CD4-positive, alpha-beta T cell treated with Interleukin-10 for 1 hour (primary cell): Measurements from ENCODE around the gene EDNRB.
"Not testable (repeated sequence)": the region's sequence is repeated elsewhere in the genome, so short reads cannot be mapped to it uniquely, and the experiment has no call there.

ENCODE experiments used
- DNase-seq: peaks from one replicate; pipeline ENCODE4 v3.0.0-alpha.2; 2020

Gene EDNRB

DNA sequence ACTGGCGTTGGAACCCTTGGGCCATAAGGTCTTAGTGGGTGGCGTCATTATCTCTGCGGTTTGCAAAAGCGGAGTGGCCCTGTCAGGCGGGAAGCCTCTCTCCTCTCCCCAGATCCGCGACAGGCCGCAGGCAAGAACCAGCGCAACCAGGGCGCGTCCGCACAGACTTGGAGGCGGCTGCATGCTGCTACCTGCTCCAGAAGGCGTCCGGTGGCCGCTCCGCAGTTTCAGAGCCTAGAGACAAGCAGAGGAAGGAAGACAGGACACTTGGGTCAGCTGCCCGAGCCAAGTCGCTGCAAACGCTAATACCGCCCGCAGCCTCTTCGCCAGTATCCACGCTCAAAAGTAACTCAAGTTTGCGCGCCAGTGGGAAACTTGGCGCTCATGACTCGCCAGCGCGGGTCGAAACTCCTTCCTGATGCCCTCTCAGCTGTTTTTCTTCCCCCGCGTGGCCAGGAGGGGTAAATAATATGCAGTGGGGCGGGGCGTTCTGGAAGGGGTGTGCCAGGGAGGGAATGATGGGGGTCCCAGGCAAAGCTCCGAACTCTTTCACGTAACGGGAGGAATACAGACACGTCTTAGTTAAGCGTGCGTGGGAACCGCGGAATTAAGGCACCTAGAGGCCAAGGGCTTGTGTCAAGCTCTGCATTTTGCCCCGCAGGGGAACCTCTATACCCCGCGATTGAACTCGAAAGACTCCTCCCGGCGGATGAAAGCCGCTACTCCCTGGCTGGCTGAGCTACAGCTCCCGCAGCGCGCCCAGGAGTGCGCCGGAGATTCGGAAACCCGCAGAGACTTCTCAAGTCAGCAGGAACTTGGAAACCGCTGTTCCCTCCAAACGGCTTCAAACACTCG, at the start of gene EDNRB:
TSS of gene EDNRB (minus strand) at position 441 of the 855 bp plus-strand sequence. CDS start at position 183, 258 bp downstream.
- no peak for DNase-seq

DNA sequence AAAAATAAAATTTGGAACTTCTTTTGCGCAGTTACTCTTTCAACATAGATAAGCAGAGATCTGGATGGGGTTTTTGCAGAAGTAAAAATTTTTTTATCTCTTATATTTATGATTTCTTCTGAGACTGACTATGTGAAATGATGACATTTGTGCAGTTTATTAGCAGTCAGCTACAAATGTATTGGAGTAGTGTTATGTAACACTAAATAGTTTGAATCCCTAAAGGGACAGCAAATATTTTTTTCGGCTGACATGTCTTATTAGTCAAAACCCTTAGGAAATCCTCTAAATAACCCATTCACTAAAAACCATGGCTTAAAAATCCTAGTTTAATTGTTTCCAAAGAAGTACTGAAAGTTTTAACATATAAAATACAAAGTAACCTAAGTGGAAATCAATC, 48.0 kb upstream of the EDNRB start:
- no peak for DNase-seq

DNA sequence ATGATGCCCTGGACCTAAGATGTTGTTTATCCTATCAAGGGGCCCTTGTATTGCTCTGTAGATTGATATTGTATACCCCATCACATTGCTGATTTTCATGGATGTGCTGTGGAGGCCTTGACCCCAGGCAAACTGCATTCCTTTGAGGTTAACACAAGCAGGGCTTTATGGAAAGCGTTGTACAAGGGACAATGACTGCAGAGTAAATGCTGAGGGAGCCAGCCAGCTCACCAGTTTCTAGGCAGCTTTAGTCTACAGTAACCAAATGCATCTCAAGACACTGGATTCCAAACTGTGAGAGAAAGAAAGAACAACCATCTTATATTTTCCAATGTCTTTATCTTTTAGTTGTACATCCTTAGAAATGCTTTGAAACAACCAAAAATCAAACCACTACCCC, 34.1 kb upstream of the EDNRB start:
- no peak for DNase-seq

DNA sequence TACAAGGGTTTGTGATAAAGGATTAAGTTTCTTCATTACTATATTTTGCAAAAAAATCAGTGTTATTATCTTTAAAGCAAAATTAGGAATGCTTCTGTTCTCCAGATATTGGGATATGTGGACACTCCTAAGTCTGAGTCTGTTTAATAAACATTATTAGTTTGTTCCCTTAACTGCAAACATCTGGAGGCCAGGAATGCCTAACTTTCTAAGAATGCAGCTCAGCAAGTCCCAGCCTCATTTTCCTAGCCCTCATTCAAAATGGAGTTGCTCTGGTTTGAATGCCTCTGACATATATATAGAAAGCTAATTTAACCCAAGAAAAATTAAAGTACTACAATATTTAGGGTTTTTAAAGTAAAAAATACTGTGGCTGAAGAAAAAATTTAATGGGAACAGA, 33.6 kb upstream of the EDNRB start:
- no peak for DNase-seq

DNA sequence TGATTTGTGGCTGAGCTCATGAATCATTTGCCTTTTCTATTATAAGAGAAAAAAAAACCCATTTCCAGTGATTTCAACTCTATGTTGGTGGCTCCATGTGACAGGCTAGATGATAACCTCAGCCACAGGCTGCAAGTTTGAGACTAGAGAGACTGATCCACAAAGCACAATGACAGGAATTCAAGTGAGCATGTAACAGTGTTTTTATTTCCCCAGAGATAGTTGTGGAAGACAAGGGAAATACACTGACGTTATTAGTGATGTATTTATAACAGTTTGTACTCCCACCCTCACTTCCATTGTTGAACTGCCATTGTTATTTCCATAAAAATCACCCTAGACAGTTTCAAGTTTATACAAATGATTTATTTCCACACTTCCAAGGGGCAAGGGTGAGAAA, 27.9 kb upstream of the EDNRB start:
- no peak for DNase-seq

DNA sequence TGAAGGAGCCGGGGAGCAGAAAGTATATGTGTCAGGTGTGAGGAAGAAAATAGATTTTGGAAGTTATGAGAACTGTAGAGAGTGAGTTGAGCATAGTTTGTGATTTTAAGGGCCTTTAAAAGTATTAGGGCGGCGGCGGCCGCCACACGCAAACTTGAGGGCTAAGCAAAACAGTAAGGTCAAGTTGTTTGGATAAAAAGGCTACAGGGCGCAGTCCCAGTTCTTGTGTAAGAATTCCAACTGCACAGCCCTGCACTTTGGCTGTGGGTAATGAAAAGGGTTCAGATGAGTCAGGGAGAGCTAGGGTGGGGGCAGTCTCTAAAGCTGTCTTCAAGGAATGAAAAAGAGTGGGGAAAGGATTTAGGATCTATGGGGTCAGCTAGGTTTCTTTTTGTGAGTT, 16.4 kb upstream of the EDNRB start:
- DNase-seq = not testable (repeated sequence)

DNA sequence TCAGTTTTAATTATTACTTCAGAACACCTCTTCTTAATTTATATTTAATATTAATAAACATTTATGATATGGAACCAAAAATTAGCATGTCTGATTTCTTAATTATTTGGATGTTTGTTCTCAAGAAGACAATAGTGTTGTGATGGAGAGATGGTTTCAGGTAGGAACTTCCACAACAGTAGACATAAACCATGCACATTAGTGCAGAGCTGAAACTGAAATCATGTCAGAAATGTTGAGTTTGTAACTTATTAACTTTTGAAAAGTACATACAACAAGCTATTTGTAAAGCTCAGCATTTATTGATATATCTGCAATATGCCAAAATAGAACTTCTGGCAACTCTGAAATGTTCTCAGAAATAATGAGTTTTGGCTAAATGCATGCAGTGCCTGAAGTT, 11.8 kb upstream of the EDNRB start:
- DNase-seq = no peak

DNA sequence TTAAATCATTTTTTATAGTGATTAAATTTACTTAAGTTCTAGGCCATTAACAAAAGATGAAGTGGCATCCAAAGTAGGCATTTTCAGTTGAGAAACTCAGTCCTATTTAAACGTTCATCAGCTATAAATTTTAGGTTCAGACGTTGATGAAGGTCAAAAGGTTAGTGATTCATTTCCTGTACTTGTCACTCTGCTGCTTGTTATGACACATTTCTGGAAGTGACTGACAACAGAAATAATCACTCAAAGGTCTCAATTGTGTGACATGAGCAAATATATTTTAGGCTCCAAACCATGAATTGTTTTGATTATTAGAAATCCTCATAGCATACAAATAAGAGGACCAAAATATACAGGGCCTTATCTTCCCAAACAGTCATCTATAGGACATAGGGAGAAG, 10.3 kb upstream of the EDNRB start:
- DNase-seq = no peak

DNA sequence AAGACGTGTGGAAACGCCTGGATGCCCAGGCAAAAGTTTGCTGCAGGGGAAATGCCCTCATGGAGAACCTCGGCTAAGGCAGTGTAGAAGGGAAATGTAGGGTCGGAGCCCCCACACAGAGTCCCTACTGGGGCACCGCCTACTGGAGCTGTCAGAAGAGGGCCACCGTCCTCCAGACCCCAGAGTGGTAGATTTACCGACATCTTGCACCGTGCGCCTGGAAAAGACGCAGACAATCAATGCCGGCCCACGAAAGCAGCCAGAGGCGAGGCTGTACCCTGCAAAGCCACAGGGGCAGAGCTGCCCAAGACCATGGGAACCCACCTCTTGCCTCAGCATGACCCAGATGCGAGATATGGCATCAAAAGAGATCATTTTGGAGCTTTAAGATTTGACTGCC, 7.0 kb upstream of the EDNRB start:
- DNase-seq = no peak

DNA sequence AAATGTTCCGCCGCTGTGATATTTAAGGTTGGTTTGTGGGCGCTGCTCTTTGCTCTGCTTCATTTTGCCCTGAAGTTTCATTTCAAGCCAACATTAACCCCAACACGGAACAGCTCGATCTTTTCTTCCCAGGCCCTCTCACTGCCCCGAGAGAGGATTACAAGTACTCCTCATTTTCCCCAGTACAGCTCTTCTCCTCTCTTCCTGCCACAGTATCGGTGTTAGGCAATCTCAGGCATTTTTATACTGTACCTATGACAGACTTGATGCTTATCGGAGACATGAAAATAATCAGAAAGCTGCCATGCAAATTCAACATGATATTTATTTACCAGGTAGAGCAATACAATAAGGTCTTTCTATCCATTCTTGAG, 1.3 kb upstream of the EDNRB start:
- DNase-seq = no peak

DNA sequence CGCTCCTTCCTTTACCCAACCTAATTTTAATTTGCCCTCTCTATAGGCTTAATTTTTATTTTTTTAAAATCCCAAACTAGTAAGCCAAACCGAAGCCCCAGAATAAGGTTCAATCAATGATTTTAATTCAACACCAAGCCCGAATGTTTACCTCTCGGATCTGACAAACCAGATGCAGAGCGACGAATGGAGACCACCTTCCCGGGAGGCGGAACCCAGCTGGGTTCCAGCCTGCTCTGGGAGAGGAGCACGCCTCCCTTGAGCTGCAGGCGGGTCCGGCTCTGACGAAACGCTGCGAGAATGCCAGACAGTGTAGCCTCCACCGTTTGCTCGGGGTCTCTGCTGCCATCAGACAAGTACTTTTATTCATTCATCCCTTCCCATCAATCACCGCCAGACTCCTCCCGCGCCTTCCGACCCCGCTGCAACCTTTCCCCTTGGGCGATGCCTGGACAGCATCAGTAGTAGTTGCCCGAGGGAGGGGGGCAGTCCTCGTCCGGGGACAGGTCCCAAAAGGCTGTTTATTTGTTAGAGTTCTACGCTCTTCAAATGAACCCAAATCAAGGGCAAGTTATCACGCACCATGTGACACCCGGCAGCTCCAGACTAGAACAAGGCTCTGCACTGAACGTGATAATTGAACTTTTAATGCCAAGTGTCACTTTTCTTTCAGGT, 752 bp upstream of the EDNRB start:
- no peak for DNase-seq

DNA sequence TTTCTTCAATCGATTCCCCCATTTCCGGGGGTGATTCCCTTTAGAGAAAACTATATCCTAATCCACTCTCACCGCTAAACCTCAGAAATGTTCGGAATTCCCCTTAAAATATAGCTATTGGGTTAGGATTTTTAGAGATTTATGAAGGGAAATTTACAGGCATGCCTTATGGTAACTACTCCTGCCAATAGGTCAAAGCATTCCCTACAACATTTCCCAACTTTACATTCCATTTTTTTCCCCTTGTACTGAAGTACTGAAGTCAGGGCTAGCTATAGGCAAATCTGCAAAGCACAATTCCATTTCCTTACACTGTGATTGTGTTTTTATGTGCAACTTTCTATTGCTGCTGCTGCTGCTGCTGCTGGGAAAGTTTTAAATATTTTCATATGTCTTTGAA, 2.1 kb downstream of the EDNRB start:
- DNase-seq = no peak

DNA sequence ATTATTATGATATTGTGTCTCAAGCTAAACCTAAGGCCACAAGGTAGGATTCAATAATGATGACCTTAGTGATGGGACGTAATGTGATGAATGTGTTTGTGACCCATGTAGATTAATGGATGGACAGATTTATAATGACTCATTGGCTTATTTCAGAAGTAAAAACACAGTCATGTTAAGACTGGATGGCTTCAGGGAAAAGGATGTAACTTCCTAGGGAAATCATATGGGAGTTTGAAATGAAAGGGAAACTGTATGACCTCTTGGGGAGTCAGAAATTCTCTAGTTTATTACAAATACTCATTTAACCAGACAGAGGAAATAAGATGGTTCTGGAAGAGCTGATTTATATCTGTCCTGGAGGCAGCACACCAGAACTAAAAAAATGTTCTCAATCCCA, 2.9 kb downstream of the EDNRB start:
- no peak for DNase-seq

DNA sequence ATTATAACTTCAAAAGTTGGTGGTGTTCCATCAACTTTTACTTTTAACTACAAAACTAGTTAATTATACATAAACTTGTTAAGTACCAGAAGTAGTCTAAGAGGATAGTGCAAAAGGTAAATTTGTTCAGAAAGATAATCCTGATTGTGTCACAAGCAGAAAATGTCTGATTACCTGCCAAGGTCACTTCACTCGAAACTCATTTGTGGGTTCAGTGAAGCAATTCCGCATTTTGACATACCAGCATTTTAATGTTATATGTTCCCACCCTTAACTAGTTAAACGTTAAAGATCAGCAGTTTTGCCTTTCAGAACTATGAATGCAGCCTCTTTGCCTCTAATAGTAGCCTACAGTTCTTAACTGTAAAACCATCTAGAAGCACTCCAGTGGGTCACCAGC, 5.6 kb downstream of the EDNRB start:
- DNase-seq = no peak

DNA sequence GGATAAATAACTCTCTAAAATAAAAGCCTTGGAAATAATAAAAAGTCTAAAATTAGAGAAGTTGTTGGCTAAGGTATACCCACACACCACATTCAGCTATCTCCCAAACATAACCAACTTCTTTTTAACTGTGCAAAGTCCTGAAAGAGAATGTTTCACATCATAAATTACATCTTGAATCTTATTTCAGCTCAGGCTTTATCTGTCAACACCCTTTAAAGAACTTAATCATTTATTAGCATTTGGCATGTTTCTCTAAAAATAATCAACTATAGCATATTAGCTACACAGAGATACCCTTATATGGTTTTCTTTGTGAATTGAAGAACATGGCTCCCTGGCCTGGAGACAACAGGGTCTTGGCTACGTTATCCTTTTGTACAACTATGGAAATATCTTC, 6.9 kb downstream of the EDNRB start:
- DNase-seq = no peak

DNA sequence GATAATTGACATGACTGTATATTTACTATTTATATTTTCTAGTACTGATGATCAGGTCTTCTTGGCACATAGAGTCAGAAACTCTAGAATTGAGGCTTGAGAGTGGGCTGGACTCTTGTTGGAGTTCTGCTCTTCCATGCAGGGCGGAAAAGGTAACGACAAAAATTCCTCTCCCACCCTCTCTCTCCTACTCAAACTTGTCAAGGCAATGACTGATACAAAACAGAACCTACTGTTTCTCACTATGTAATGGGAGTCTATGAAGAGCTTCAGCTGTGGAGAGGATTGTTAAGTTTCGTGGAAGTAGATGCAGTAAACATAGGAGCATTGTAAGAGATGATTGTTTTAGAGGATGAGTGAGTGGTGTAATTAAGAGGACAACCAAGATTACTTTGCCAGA, 8.8 kb downstream of the EDNRB start:
- DNase-seq = no peak

DNA sequence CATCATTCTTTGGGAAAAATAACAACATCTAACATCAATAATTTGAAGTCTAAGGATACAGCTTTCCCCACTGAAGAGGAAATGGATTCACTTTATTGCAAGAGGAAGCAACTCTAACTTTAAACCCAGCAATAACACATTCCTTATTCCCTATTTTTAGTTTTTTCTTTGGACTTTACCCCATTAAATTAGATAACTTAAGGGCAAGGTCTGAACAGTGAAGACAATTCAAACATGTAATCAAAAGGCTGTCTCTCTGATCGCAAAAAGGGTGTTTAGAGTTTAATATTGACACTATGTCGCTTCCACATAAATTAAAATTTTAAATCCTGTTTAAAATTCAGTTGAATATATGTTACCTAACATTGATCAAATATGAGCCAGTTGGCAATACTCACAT, 10.1 kb downstream of the EDNRB start:
- DNase-seq = no peak

DNA sequence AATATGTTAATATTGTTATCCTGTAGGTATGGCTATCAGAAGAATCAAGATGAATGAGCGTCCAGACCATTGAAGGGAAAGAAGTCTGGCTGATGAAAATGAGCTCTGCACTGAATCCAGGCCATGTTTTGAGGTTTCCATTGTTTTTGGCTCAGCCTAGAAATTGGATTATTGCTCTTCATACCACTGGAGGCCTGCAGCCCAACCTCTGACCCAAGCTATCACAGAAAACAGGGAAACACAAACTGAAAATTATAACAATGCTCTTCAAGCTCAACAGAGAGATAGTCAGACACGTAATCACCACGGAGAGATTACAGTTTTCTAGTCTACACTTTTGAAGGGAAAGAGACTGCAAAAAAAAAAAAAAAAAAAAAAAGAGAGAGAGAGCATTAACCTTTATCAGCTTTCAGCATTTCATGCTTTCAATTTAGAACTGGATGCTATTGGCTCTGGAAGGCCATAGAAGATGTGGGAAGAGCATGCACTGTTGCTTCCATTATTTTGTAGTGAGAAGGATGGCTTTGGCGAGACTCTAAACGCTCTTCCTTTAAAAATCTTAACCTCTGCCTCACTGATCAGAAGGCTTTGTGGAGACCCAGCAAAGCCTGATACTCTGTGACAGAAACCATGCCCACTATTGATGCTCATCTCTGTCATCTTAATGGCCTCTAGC, 10.8 kb downstream of the EDNRB start:
- no peak for DNase-seq

DNA sequence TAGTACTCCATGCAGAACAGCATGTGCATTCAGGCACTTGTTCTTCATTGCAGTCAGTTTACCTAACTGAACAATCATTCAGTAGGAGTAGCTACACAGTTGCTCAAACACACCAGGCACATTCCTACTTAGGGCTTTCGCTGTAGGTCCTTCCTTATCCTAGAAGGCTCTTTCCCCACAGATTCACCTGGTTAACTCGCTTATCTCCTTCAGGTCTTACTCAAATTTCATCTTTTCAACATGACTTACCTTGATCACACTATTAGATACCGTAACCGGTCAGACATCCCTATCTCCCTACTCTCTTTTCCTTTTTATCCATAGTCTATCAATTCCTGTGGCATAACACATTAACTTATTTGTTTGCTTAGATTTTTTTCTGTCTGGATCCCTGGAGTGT, 14.6 kb downstream of the EDNRB start:
- DNase-seq = no peak

DNA sequence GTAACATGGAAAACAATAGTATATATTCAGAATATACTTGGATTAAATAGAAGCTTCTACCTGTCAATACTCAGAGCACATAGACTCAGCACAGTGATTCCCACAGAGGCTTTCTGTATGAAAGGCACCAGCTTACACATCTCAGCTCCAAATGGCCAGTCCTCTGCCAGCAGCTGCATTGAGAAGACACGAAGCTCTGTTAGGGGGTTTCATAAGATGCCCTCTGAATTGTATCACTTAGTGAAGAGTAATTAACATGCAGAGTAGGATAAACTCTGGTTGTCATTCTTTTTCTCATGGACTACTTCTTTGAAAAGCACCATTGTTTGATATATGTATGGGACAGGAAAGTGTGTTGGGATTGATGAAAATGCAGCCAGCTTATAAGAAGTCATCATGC, 15.2 kb downstream of the EDNRB start:
- DNase-seq = no peak

DNA sequence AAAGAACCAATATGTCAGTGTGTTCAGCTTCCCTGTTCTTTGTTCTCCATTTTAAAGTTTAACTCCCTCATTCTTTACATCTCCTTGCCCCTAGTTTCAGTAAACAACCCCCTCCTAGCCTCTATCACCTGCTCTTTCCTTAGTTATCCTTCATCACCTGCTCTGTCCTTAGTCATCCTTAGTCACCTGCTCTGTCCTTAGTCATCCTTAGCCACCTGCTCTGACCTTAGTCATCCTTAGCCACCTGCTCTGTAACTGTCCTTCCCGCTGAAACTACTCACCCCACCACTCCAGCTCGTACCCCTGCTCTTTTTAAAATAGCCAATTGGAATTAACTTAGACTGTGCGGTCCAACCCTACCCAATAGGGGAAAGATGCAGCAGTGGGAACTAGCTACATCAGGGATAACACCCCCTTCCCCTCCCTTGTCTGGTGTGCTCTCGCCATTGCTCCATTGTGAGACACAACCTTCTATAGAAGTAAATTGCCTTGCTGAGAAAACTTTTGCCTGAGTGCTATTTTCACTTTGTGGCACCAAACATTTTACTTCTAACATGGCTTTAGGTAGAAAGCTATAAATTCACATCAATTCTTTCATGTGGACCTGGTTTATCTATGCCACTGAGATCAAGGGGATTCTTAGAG, 16.2 kb downstream of the EDNRB start:
- no peak for DNase-seq

DNA sequence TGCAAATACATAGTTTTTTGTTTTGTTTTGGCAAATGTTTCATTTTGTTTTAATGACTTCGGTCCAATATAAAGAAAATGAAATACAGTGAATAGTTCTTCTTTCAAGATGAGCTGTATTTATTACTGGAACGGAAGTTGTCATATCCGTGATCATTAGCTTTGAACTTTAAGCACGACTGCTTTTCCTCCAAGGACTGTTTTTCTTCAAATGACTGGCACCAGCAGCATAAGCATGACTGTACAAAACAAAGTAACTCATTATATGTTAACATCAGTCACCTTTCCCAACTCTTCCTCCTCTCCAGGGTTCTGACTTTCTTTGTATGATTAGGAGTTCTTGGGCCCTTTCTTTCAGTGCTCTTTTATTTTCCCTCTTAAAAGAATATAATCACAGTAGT, 20.5 kb downstream of the EDNRB start:
- DNase-seq = no peak

DNA sequence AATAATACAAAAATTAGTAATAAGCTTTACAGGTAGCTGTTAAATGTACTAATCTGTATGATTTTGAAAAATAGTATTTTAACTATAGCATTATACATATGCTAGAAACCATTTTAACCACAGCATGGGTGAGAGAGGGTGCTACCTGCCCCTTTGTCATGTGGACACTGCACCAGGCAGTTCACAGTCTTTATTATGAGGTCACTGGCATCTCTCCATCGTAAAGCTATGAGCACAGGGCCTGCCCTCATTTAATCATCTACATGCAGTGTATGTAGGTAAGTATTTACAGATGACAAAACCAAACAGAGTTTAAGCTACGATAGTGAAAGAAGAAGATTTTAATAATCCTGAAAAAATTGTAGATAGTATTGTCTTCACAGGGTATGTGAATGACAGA, 21.7 kb downstream of the EDNRB start:
- no peak for DNase-seq

DNA sequence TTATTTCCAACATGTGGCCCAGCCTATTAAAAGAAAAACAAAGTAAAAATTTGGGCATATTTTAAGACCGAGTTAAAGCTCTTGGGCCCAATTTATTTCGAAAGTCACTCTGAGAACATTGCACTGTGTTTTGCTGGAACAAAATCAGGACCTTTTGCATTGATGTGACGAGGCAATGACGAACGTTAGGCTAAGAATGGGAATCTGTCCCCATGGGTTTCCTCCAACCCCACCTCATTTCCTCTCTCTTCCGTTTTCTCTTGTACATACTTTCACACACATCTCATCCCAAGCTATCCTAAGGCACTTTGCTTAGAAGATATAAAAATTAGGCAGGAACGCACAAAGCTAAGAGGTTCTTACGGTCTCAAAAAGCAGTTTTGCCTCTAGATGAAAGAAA, 22.1 kb downstream of the EDNRB start:
- DNase-seq = no peak
